Fibroblast of peridontal ligament (primary cell): ENCODE measurements around the gene SMYD1.
"Not testable (repeated sequence)": the region's sequence is repeated elsewhere in the genome, so short reads cannot be mapped to it uniquely, and the experiment has no call there.

Experiments
- DNase-seq: peaks from one replicate; pipeline ENCODE4 v3.0.0-alpha.2; 2010; ENCODE audit errors: extremely low read depth

SMYD1 gene

DNA sequence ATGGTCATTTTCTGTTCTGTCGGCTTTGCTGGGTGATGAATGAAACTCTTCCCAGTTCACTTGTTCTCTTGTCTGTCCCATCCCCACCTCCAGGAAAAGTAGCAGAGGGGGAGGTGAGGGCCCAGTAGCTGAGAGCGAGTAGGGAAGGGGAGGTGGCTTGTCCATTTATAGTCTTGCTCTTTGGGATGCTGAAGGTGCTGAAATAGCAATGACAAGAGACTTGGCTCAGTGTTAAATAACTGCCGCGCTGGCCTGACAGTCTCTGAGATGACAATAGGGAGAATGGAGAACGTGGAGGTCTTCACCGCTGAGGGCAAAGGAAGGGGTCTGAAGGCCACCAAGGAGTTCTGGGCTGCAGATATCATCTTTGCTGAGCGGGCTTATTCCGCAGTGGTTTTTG lies at the start of gene SMYD1:
Gene SMYD1 (plus strand): TSS at position 228 of the 400 bp plus-strand sequence. CDS start 40 bp downstream, at position 268.
- no peak for DNase-seq

DNA sequence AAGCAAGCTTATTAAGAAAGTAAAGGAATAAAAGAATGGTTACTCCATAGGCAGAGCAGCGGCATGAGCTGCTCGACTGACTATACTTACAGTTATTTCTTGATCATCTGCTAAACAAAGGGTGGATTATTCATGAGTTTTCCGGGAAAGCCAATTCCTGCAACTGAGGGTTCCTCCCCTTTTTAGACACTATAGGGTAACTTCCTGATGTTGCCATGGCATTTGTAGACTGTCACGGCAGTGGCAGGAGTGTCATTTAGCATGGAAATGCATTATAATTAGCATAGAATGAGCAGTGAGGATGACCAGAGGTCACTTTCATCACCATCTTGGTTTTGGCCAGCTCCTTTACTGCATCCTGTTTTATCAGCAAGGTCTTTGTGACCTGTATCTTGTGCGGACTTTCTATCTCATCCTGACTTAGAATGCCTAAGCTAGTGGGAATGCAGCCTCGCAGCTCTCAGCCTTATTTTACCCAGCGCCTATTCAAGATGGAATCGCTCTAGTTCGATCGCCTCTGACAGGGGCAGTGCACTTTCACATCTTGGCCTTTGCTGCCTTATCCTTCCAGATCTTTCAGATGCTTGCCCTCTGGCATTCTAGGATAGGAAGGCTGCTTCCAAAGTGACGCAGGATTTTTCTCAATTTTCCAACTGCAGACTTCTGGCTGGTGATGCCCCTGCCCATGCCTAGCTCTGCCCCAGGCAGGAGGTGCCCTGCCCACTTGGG lies 49.4 kb upstream of the SMYD1 start:
- DNase-seq, result not testable (repeated sequence)

DNA sequence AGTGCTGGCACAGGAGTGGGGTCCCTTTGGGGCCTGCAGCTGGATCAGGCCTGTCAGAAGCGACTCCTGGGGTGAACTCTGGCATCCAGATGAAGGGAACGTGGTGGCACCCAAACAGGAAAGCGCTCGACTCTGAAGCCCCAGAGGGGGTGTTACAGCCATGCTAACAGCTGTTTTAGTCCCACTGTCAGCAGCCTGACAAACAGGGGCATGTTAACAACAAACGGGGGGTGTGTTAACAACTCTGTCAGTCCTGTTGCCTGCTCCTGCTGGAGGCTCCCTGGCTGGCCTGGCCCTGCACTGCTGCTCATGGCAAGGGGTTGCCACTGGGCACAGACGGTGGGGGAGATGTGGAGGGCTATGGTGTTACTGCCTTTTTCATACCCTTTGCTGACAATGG lies 48.7 kb upstream of the SMYD1 start:
- no peak for DNase-seq

DNA sequence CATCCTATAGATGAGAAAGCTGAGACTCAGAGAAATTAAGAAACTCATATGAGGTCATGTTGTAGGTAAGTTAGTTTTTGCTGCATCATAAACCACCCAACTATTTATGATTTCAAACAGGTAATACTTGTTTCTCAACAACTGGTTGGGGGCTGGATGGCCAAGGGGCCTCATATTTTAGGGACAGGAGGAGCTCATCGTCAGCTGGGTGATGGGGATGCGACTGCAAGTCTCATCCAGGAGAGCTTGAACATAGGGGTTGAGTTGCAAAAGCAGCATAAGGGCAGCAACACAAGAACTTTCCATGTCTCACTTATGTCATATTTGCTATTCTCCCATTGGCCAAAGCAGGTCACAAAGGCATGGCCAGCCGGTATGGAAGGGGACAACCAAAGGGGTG lies 47.6 kb upstream of the SMYD1 start:
- no peak for DNase-seq

DNA sequence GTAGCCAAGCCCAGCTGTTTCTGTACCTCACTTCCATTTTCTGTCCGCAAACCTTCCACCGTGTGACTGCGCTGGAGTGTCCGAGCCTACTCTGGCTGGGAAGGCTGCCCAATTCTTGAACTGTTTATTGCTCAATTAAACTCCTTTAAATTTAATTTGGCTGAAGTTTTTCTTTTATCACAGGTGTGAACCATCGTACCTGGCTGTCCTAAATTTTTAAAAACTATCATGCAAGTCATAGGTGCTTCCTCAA lies 45.0 kb upstream of the SMYD1 start:
- no peak for DNase-seq

DNA sequence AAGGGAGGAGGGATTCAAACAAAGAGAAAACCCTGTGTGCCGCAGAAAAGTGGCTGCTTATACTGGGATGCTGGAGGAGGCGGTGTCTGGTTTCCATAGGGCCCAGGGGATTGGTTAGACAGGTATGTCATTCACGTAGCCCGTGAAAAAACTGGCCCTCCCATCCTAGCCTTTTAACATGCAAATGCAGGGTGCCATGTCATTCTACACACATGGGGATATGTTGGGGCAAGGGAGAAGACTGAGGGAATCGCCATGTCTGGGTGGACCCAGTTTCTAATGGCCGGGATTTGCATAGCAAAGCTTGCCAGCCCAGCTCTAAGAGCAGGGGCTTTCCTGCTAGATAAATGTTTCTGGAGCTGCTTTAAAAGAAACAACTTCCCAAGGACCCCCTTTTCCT lies 43.1 kb upstream of the SMYD1 start:
- DNase-seq, result no peak

DNA sequence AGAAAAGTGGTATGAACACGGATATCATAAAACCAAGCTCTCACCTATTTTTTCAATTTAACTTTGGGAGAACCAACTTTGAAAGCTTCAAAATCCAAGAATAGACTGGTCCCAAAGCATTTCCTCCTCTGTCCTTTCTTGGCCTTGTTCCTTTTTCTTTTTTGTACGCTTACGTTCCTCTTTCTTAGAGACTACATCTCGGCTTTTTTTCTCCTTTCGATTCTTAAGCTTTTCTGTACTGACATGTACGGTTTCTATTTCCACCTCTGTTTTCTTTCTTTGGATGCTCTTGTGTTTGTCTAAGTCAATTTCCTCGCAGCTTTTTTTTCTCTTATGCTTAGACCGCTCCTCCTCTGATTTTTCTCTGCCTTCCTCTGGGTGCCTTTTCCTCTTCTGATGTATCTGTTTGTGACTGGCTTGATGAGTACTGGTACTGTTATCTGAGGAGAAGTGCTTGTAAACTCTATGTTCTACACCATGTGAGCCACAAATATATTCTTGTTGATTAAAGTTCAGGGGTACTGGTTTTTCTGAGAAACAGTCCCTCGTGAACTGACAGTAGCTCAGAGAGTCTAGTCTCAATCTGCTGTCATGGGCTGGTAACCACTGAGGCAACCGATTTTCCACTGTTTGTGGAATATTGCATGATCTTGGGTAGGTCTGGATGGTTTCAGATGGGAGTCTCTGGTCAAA lies 39.8 kb upstream of the SMYD1 start:
- DNase-seq, result no peak

DNA sequence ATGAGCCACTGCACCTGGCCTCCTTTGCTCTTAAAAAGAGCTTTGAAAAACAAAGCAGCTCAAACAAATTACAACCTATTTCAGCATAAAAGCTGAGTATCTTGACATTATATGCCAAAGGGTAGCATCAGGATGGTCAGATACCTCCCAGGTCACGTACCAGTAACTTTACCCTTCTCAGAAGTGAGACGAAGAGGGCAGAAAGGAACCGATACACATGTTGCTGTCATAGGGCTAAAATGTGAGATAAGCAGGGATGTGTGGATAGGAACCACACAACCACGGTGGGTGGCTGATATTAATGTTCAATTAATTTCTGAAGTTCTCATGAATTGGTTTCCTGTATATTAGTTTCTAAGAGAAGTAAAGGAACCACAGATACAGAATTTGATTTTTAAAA lies 38.7 kb upstream of the SMYD1 start:
- DNase-seq, result no peak

DNA sequence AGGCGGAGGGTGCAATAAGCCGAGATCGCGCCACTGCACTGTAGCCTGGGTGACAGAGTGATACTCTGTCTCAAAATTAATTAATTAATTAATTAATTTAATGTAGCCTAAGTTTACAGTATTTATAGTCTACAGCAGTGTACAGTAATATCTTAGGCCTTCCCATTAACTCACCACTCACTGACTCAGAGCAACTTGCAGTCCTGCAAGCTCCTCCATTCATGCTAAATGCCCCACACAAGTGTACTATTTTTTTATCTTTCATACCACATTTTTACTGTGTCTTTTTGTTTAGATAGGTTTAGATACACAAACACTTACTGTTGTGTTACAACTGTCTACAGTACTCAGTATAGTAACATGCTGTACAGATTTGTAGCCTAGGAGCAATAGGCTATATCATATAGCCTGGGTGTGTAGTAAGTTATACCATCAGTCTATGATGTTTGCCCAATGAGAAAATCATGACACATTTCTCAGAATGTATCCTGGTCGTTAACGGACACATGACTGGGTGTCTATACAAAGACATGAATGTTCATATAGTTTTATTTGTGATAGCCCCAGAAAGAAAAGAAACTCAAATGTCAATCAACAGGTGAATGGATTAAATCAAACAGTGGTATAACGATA lies 35.4 kb upstream of the SMYD1 start:
- DNase-seq, result no peak

DNA sequence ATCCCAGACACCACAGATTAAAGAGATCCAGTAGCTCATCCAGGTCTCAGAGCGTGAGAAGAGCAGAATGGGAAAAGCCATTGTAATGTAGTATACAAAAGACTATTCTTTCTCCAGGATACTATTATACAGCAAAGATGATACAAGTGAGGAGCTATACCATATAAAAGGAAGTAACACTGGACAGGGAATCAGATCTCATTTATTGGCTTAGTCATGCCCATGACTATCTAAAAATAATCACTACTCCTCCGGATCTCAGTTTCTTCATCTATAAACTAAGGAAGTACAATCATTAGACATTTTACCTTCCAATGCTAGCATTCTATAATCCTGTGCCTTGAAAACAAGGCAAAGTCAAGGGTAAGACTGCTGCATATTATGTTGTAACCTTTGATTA lies 31.4 kb upstream of the SMYD1 start:
- DNase-seq, result no peak

DNA sequence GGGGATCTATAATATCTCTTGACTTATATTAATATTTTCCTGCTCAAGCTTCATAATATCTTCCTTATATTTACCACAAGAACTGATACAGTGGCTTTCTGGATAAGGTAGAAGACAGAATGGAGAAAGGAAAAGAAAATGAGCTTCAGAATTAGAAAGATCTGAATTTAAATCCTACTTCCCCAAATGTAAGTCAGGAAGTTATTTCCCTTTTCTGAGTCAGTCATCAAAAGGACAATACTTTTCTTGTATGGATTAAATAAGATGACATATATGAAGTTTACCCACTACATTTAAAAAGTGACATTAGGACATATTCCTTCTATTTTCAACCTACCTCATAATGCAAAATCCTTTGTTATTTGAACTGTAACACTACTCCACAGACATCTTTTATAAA lies 31.0 kb upstream of the SMYD1 start:
- no peak for DNase-seq

DNA sequence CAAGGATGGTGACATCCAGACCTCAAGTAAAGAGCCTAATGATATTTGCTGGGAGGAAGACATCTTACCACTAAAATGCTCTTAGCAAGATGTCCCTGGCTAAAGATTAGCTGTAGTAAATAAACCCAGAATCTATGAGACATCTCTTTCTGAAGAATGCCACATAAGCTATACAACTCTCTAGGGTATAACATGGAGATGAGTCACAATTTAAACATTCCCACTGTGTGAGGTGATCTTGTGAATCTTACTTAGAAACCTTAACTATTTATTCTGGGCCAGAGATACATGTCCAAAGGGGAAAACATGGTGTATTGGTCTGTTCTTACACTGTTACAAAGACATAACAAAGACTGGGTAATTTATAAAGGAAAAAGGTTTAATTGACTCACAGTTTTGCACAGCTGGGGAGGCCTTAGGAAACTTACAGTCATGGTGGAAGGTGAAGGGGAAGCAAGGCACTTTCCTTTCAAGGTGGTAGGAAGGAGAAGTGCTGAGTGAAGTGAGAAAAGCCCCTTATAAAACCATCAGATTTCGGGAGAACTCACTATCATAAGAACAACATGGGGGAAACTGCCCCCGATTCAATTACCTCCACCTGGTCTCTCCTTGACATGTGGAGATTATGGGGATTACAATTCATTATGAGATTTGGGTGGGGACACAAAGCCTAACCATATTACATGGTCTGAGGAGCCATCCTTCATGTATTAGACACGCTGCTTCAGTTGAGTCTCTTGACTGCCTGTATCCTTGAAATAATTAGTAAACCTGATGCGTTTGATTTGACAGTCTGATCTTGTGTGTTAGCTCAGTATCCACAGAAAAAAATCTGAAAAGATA lies 29.1 kb upstream of the SMYD1 start:
- DNase-seq, result peak; percentile 88

DNA sequence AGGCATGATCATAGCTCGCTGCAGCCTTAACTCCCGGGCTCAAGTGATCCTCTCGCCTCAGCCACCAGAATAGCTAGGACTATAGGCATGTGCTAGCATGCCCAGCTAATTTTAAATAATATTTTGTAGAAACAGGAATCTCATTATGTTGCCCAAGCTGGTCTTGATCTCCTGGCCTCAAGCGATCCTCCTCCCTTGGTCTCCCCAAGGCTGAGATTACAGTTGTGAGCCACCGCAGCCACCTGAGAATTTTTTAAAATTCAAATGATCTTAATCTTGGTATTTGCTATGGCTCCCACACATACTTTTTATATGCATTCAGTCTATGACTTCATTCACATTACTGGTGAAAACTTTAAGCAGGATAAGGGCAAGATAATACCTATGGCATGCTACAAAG lies 25.1 kb upstream of the SMYD1 start:
- no peak for DNase-seq

DNA sequence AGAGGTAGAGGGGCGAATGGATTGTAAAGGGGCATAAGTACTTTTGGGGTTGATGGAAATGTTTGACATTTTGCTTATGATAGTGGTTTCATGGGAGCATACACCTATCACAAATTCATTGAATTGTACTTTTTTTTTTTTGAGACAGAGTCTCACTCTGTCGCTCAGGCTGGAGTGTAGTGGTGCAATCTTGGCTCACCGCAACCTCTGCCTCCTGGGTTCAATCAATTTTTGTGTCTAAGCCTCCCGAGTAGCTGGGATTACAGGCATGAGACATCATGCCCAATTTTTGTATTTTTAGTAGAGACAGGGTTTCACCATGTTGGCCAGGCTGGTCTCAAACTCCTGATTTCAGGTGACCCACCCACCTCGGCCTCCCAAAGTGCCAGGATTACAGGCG lies 22.1 kb upstream of the SMYD1 start:
- not testable (repeated sequence) for DNase-seq

DNA sequence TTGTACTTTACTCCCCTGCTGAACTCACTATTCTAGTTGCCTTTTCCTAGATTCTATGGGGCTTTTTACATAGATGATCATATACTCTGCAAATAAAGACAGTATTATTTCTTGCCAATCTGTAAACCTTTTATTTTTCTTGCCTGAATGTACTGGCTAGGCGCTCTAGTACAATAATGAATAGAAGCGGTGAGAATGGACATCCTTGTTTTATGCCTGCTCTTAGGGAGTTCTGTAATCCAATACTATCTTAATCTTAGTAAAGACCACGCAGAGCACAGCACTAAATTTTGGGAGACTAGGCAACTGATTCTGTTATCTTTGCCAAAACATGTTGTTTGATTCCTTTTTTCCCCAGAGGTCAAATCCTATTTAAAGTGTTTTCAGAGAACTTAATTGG lies 19.1 kb upstream of the SMYD1 start:
- DNase-seq, result no peak

DNA sequence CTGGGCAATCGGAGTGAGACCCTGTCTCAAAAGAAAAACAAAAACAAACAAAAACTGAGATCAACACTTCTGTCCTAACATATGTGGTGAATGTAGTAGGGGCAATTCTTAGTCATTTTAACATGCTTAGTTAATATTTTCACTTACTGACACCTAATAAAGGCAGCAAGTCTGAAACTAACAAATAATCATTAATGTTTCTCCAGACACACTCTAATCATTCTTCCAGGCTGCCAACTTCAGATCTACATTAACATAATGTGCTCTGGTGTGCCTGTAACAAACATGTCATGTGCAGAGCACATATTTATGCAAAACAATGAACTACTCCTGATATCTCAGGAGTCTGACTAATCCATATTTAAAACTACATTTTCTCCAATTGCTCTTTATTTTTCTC lies 18.0 kb upstream of the SMYD1 start:
- no peak for DNase-seq

DNA sequence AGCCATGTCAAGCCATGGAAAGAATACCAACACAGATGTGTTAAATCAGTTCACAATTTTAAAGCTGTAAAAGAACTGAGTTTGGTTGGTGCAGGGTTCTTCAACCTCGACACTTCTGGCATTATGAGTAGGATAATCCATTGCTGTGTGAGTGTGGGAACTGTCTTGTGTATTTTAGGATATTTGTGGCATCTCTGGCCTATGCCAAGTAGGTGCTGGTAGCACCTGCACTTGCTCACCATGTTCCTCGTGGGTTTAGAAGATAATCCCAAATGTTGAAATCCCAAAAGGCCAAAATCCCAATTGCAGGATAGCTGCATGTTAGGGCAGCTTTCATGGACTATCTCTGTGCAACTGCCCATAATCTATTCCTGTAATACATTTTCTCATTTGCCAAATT lies 15.8 kb upstream of the SMYD1 start:
- no peak for DNase-seq

DNA sequence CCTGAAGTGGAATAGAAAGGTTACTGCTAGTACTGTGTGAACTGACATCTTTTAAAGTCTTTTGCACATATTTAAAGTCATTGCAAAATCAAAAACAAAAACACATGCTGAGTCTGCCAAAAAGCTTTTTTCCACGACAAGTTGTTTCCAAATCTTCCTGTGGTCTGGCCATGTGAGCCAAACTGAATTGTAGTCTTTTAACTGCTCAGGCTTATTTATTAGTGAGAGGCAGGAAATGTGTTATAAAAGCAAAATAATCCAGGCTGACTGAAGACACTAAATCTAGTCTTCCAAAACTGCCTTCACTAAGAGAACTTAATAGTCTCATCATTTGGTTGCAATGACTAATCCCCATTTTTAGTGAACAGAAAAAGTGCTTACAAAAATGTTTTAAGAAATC lies 14.3 kb upstream of the SMYD1 start:
- DNase-seq, result peak; percentile 79

DNA sequence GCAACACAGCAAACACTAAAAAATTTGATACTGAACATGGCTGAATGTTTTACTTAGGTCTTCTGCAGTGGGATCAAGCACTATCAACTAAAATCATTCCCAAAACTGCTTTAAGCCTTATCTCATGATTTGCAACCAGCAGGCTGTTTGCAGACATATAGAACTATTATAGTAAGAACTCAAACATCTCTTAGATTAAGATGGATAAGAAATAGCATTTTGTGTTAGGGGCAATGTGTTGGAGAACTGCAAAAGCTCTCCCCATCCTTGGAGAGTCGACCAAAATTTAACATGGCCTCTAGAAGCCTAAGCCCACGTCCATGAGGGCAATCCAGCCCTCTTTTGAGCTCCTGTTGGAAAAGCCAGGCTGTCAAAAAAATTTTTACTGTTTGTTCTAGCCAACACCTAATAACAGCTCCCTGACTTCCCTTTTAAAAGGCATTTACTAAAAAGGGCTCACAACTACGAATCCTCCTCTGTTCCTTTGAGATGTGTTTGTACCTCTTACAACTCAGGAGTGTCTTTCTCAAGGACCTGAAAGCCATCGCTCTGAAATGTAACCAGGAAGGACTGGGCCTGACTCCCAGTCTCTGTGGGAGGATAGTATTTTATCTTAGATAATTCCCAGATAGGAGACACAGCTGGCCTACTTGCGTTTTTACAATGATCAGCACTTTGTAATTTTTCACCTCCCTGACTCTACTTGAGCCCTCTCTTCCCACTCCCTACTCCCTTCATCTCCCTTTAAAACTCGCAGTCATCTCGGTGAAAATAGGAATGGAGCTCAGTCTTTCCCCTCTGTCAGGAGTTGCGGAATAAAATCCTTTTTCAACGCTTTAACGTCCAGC lies 13.5 kb upstream of the SMYD1 start:
- peak; percentile 5 for DNase-seq

DNA sequence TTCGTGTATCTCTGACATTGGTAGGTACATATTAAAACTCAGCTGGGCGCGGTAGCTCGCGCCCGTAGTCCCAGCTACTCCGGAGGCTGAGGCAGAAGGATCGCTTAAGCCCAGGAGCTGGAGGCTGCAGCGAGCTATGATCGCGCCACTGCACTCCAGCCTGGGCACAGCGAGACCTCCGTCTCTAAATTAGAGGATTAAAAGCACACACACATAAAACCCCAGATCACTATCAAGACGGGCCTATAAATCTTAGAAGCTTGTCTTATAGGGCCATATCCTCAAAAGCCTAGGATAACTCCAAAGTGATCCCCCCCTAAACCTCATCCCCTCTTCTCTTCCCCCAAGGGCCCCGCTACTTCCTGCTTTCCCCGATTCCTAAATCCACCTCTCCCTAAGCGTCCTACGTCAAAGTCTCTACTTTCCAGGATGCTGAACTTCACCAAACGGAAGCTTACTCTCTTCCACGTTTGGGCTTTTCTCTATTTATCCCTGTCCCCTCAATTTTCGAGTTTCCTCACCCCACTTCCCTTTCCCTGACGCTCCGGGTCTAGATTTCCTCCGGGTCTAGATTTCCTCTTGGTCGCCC lies 12.7 kb upstream of the SMYD1 start:
- DNase-seq, result peak; percentile 60
